Glutamatergic neuron (in vitro differentiated cells): ENCODE data around the gene TOM1L2. TPM values are rescaled to one million over a fixed set of nuclear protein-coding genes. Genes with fewer than 3 reads are reported as not detected.

Source experiments
- DNase-seq: peaks from one replicate; pipeline ENCODE4 v3.0.0; 2022
- H3K27ac Mint-ChIP-seq: one replicate; pipeline ENCODE4 v1.8.0; 2020; ENCODE audit warnings: mild to moderate bottlenecking, mixed read lengths, inconsistent platforms; ENCODE audit not compliant: unreplicated experiment
- H3K27me3 Mint-ChIP-seq: one replicate; pipeline ENCODE4 v1.8.0; 2020; ENCODE audit warnings: mild to moderate bottlenecking, moderate library complexity, mixed read lengths, inconsistent platforms; ENCODE audit not compliant: unreplicated experiment
- H3K36me3 Mint-ChIP-seq: one replicate; pipeline ENCODE4 v1.8.0; 2020; ENCODE audit warnings: mild to moderate bottlenecking, mixed read lengths, inconsistent platforms; ENCODE audit not compliant: unreplicated experiment
- H3K4me1 Mint-ChIP-seq: one replicate; pipeline ENCODE4 v1.8.0; 2020; ENCODE audit warnings: mild to moderate bottlenecking, low read depth, mixed read lengths, inconsistent platforms; ENCODE audit not compliant: unreplicated experiment
- H3K4me3 Mint-ChIP-seq: one replicate; pipeline ENCODE4 v1.8.0; 2020; ENCODE audit warnings: mild to moderate bottlenecking, mixed read lengths, inconsistent platforms; ENCODE audit not compliant: unreplicated experiment
- H3K9me3 Mint-ChIP-seq: one replicate; pipeline ENCODE4 v1.8.0; 2020; ENCODE audit warnings: mild to moderate bottlenecking, moderate library complexity, mixed read lengths, inconsistent platforms; ENCODE audit not compliant: unreplicated experiment
- CTCF ChIP-seq: fragments of 200-600 bp; sonication (generic); IDR thresholded peaks from one replicate; pipeline ENCODE4 v1.5.0; 2021; ENCODE audit not compliant: partially characterized antibody, unreplicated experiment
- total RNA-seq: library from RNA; stranded (reverse); fragmentation: NEBNext Ultra II Directional; extraction: Animal tissue kit (Norgen Biotek cat#: 25700); gene quantifications from one replicate; pipeline ENCODE4 v1.2.1, GENCODE V29; 2021; ENCODE audit not compliant: unreplicated experiment

The TOM1L2 gene
- total RNA-seq, 1 donor from 2014 or later: 62.8 TPM

GRCh38 chr17:17887752-17888304 lies 84.4 kb downstream of the TOM1L2 start:
- H3K27ac Mint-ChIP-seq: no peak overlapping the region

GRCh38 chr17:17886726-17887125 lies 85.5 kb downstream of the TOM1L2 start:
- no peak for DNase-seq
- Mint-ChIP-seq H3K27me3 (peaks cover 8% of the 10 kb centered on the region), H3K27ac (peak overlapping the region; percentile 72), H3K9me3 (peaks cover 15% of the 10 kb centered on the region), H3K4me3 (no peak overlapping the region), H3K4me1 (peaks cover 52% of the 10 kb centered on the region), H3K36me3 (no peaks in the 10 kb centered on the region)
- no peak for TF ChIP-seq CTCF

More at GRCh38 chr17:17887752-17888304, 84.4 kb downstream of the TOM1L2 start:
- peaks cover under 1% of the 10 kb centered on the region for H3K36me3 Mint-ChIP-seq
- TF ChIP-seq CTCF: no peak
- no peak for DNase-seq
- no peak overlapping the region for H3K4me3 Mint-ChIP-seq
- peaks cover 10% of the 10 kb centered on the region for H3K9me3 Mint-ChIP-seq
- H3K4me1 Mint-ChIP-seq: peaks cover 47% of the 10 kb centered on the region
- peaks cover 11% of the 10 kb centered on the region for H3K27me3 Mint-ChIP-seq

GRCh38 chr17:17886226-17886625 lies 86.0 kb downstream of the TOM1L2 start:
- no peak for TF ChIP-seq CTCF
- Mint-ChIP-seq H3K27me3 (peaks cover 8% of the 10 kb centered on the region), H3K9me3 (peaks cover 15% of the 10 kb centered on the region), H3K27ac (peak overlapping the region; percentile 76), H3K4me3 (no peak overlapping the region), H3K4me1 (peaks cover 53% of the 10 kb centered on the region), H3K36me3 (no peaks in the 10 kb centered on the region)
- DNase-seq: peak; percentile 52

GRCh38 chr17:17884391-17885357 lies 87.5 kb downstream of the TOM1L2 start:
- Mint-ChIP-seq H3K36me3 (no peaks in the 10 kb centered on the region), H3K9me3 (peaks cover 15% of the 10 kb centered on the region), H3K4me1 (peaks cover 46% of the 10 kb centered on the region), H3K4me3 (peak overlapping the region; percentile 27), H3K27ac (peak overlapping the region; percentile 87), H3K27me3 (peaks cover 13% of the 10 kb centered on the region)
- no peak for DNase-seq
- TF ChIP-seq CTCF: no peak

GRCh38 chr17:17883801-17884200 lies 88.4 kb downstream of the TOM1L2 start:
- Mint-ChIP-seq H3K4me3 (peak overlapping the region; percentile 27), H3K36me3 (no peaks in the 10 kb centered on the region), H3K9me3 (peaks cover 15% of the 10 kb centered on the region), H3K27ac (no peak overlapping the region), H3K4me1 (peaks cover 46% of the 10 kb centered on the region), H3K27me3 (peaks cover 13% of the 10 kb centered on the region)
- TF ChIP-seq CTCF: no peak
- DNase-seq: no peak
